ENCODE results near the gene ZBTB39.

The ZBTB39 gene

GRCh38 chr12:56988207-56988739 lies 18.1 kb downstream of the ZBTB39 start:
- TF ChIP-seq TCF12 (IDR thresholded peaks at IDR 0.05; ENCODE audit: low read depth) = no peak
- TF ChIP-seq CREB1 (IDR thresholded peaks at IDR 0.05; ENCODE audit: low read depth) = no peak
- no peak for TF ChIP-seq ZBTB7A (IDR thresholded peaks at IDR 0.05; ENCODE audit: low read depth)
- no peak for TF ChIP-seq USF1 (IDR thresholded peaks at IDR 0.05)
- no peak for TF ChIP-seq REST (IDR thresholded peaks at IDR 0.05; ENCODE audit: low read depth)
- no peak for TF ChIP-seq NFIC (IDR thresholded peaks at IDR 0.05)
- TF ChIP-seq EP300 (IDR thresholded peaks at IDR 0.05; ENCODE audit: borderline replicate concordance) = no peak
- no peak for TF ChIP-seq YY1 (IDR thresholded peaks at IDR 0.05; ENCODE audit: low read depth)

- TF ChIP-seq RAD21 (IDR thresholded peaks at IDR 0.05; ENCODE audit: low read depth) (peak; percentile 99), EP300 (IDR thresholded peaks at IDR 0.05; ENCODE audit: borderline replicate concordance) (no peak), CEBPB (IDR thresholded peaks at IDR 0.05) (0 out of 2 replicates have a peak, but pooled peaks have one; percentile 8)
Observed at GRCh38 chr12:56987551-56988053, 18.7 kb downstream of the ZBTB39 start.

GRCh38 chr12:56987011-56987410 lies 19.3 kb downstream of the ZBTB39 start:
- no peak for TF ChIP-seq MAX (IDR thresholded peaks at IDR 0.05)
- no peak for TF ChIP-seq FOXM1 (IDR thresholded peaks at IDR 0.05; ENCODE audit: borderline replicate concordance, low read depth)
- TF ChIP-seq CEBPB (IDR thresholded peaks at IDR 0.05) = no peak
- no peak for TF ChIP-seq TAF1 (IDR thresholded peaks at IDR 0.05; ENCODE audit: low read depth)
- no peak for TF ChIP-seq YY1 (IDR thresholded peaks at IDR 0.05; ENCODE audit: low read depth)
- no peak for TF ChIP-seq USF1 (IDR thresholded peaks at IDR 0.05)
- no peak for TF ChIP-seq RAD21 (IDR thresholded peaks at IDR 0.05; ENCODE audit: low read depth)
- no peak for TF ChIP-seq REST (IDR thresholded peaks at IDR 0.05; ENCODE audit: low read depth)
- TF ChIP-seq NFIC (IDR thresholded peaks at IDR 0.05) = no peak
- TF ChIP-seq ZBTB7A (IDR thresholded peaks at IDR 0.05; ENCODE audit: low read depth) = no peak
- no peak for TF ChIP-seq TCF12 (IDR thresholded peaks at IDR 0.05; ENCODE audit: low read depth)
- no peak for TF ChIP-seq CREB1 (IDR thresholded peaks at IDR 0.05; ENCODE audit: low read depth)
- no peak for TF ChIP-seq TEAD4 (IDR thresholded peaks at IDR 0.05)
- TF ChIP-seq EP300 (IDR thresholded peaks at IDR 0.05; ENCODE audit: borderline replicate concordance) = no peak
- TF ChIP-seq EGR1 (IDR thresholded peaks at IDR 0.05) = no peak

GRCh38 chr12:56983386-56983785 lies 23.0 kb downstream of the ZBTB39 start:
- no peak for TF ChIP-seq RAD21 (IDR thresholded peaks at IDR 0.05; ENCODE audit: low read depth)
- TF ChIP-seq ZBTB7A (IDR thresholded peaks at IDR 0.05; ENCODE audit: low read depth) = no peak
- no peak for TF ChIP-seq EGR1 (IDR thresholded peaks at IDR 0.05)
- TF ChIP-seq EP300 (IDR thresholded peaks at IDR 0.05; ENCODE audit: borderline replicate concordance) = no peak
- TF ChIP-seq NFIC (IDR thresholded peaks at IDR 0.05) = no peak
- no peak for TF ChIP-seq USF1 (IDR thresholded peaks at IDR 0.05)
- TF ChIP-seq REST (IDR thresholded peaks at IDR 0.05; ENCODE audit: low read depth) = no peak
- TF ChIP-seq CREB1 (IDR thresholded peaks at IDR 0.05; ENCODE audit: low read depth) = no peak
